ENCODE results near the gene FBXL17.

- TF ChIP-seq CTCF (IDR thresholded peaks at IDR 0.05 in 2 of 3, conservative IDR thresholded peaks at IDR 0.05 in 1 of 3; ENCODE audit: insufficient read depth in 2 of 3, low read depth in 1 of 3, low read length in 3 of 3) (no peak), JUNB (CRISPR knock-in tag; conservative IDR thresholded peaks at IDR 0.05) (no peak), EZH2 (IDR thresholded peaks at IDR 0.05; ENCODE audit: borderline replicate concordance, low read depth, low read length) (no peak), MAX (CRISPR knock-in tag; IDR thresholded peaks at IDR 0.05) (no peak), TCFL5 (CRISPR knock-in tag; conservative IDR thresholded peaks at IDR 0.05) (no peak), TAF1 (IDR thresholded peaks at IDR 0.05; ENCODE audit: control insufficient read depth, extremely low read depth, insufficient read depth, low read length, severe bottlenecking) (no peak), SRSF1 (IDR thresholded peaks at IDR 0.05; ENCODE audit: low read depth, low read length) (no peak)
Measured at GRCh38 chr5:107855171-107855570, 526.7 kb downstream of the FBXL17 start.

Data from K562 (cell line).